ENCODE data around the gene NDNF.

Gene NDNF

GRCh38 chr4:121107507-121107906 is 35.2 kb upstream of the NDNF start:
- TF ChIP-seq CTCF (IDR thresholded peaks at IDR 0.05; ENCODE audit: low read depth, low read length, missing control alignments): no peak
- in situ Hi-C loops (cut with HindIII; ENCODE audit: low sequenced_read_pairs): no loop called here
- H3K4me3 ChIP-seq (ENCODE audit: low read depth, low read length): no peak overlapping the region
- no peak for DNase-seq (ENCODE audit: low read depth)

- DNase-seq (ENCODE audit: low read depth): no peak
- in situ Hi-C loops (cut with HindIII; ENCODE audit: low sequenced_read_pairs): no loop called here
- TF ChIP-seq CTCF (IDR thresholded peaks at IDR 0.05; ENCODE audit: low read depth, low read length, missing control alignments): no peak
- no peak overlapping the region for H3K4me3 ChIP-seq (ENCODE audit: low read depth, low read length)
Observed at GRCh38 chr4:121100093-121100775, 27.9 kb upstream of the NDNF start.

GRCh38 chr4:121098266-121098665 is 25.9 kb upstream of the NDNF start:
- in situ Hi-C loops (cut with HindIII; ENCODE audit: low sequenced_read_pairs): loop anchor here (5.0 kb wide), 1 partner anchor 931 kb away; no protein-coding TSS in a partner anchor
- no peak for TF ChIP-seq CTCF (IDR thresholded peaks at IDR 0.05; ENCODE audit: low read depth, low read length, missing control alignments)
- DNase-seq (ENCODE audit: low read depth): no peak
- no peak overlapping the region for H3K4me3 ChIP-seq (ENCODE audit: low read depth, low read length)

GRCh38 chr4:121096629-121097028 is 24.3 kb upstream of the NDNF start:
- peak; percentile 7 for TF ChIP-seq CTCF (IDR thresholded peaks at IDR 0.05; ENCODE audit: low read depth, low read length, missing control alignments)
- H3K4me3 ChIP-seq (ENCODE audit: low read depth, low read length): no peak overlapping the region
- in situ Hi-C loops (cut with HindIII; ENCODE audit: low sequenced_read_pairs): loop anchor here (5.0 kb wide), 1 partner anchor 929 kb away; no protein-coding TSS in a partner anchor
- DNase-seq (ENCODE audit: low read depth): peak; percentile 26

- no peak for DNase-seq (ENCODE audit: low read depth)
- no peak for TF ChIP-seq CTCF (IDR thresholded peaks at IDR 0.05; ENCODE audit: low read depth, low read length, missing control alignments)
Observed at GRCh38 chr4:121096191-121096590, 23.9 kb upstream of the NDNF start.

GRCh38 chr4:121094297-121094966 is 22.1 kb upstream of the NDNF start:
- H3K4me3 ChIP-seq (ENCODE audit: low read depth, low read length): no peak overlapping the region
- in situ Hi-C loops (cut with HindIII; ENCODE audit: low sequenced_read_pairs): no loop called here
- no peak for TF ChIP-seq CTCF (IDR thresholded peaks at IDR 0.05; ENCODE audit: low read depth, low read length, missing control alignments)
- DNase-seq (ENCODE audit: low read depth): no peak

More at GRCh38 chr4:121096191-121096590, 23.9 kb upstream of the NDNF start:
- no peak overlapping the region for H3K4me3 ChIP-seq (ENCODE audit: low read depth, low read length)
- in situ Hi-C loops (cut with HindIII; ENCODE audit: low sequenced_read_pairs): loop anchor here (5.0 kb wide), 1 partner anchor 929 kb away; no protein-coding TSS in a partner anchor

Data from astrocyte of the cerebellum (primary cell).